Kidney epithelial cell (primary cell): ENCODE data around the gene HMG20B. TPM values are rescaled to one million over a fixed set of nuclear protein-coding genes. Genes with fewer than 3 reads are reported as not detected.

Experiments
- DNase-seq: peaks from one replicate; pipeline ENCODE4 v3.0.0-alpha.2; 2010; ENCODE audit warnings: low read depth
- H3K27me3 ChIP-seq: 2 replicates; pipeline ENCODE4 v1.6.0; 2011; ENCODE audit warnings: low read length; ENCODE audit not compliant: control insufficient read depth, insufficient read depth
- H3K36me3 ChIP-seq: 2 replicates; pipeline ENCODE4 v1.5.1; 2011; ENCODE audit warnings: low read length; ENCODE audit not compliant: control insufficient read depth, insufficient read depth
- H3K4me3 ChIP-seq: 2 replicates; pipeline ENCODE4 v1.5.1; 2011; ENCODE audit warnings: low read depth, mild to moderate bottlenecking, control low read depth, low read length
- CTCF ChIP-seq: IDR thresholded peaks from 2 replicates; pipeline ENCODE4 v1.5.1; 2011; ENCODE audit warnings: mild to moderate bottlenecking, moderate library complexity, low read length, control low read depth, inconsistent platforms; ENCODE audit not compliant: insufficient read depth, poor library complexity, severe bottlenecking
- total RNA-seq: library from RNA; depleted of rRNA; stranded (reverse); fragments of >200 nt; gene quantifications from 2 replicates; pipeline ENCODE4 v1.2.3, GENCODE V29; 2015

The HMG20B gene
- total RNA-seq, 1 donor from 2014 or later, result 84.5 TPM

GRCh38 chr19:3611841-3612240, 39.1 kb downstream of the HMG20B start:
- no peaks in the 10 kb centered on the region for H3K27me3 ChIP-seq
- no peaks in the 10 kb centered on the region for H3K36me3 ChIP-seq
- no peak overlapping the region for H3K4me3 ChIP-seq
- TF ChIP-seq CTCF, result no peak
- DNase-seq, result no peak

- H3K4me3 ChIP-seq, result no peak overlapping the region
- no peak for DNase-seq
- no peaks in the 10 kb centered on the region for H3K36me3 ChIP-seq
- TF ChIP-seq CTCF, result no peak
- no peaks in the 10 kb centered on the region for H3K27me3 ChIP-seq
These were observed 39.6 kb downstream of the HMG20B start for GRCh38 chr19:3612330-3612729.

DNA sequence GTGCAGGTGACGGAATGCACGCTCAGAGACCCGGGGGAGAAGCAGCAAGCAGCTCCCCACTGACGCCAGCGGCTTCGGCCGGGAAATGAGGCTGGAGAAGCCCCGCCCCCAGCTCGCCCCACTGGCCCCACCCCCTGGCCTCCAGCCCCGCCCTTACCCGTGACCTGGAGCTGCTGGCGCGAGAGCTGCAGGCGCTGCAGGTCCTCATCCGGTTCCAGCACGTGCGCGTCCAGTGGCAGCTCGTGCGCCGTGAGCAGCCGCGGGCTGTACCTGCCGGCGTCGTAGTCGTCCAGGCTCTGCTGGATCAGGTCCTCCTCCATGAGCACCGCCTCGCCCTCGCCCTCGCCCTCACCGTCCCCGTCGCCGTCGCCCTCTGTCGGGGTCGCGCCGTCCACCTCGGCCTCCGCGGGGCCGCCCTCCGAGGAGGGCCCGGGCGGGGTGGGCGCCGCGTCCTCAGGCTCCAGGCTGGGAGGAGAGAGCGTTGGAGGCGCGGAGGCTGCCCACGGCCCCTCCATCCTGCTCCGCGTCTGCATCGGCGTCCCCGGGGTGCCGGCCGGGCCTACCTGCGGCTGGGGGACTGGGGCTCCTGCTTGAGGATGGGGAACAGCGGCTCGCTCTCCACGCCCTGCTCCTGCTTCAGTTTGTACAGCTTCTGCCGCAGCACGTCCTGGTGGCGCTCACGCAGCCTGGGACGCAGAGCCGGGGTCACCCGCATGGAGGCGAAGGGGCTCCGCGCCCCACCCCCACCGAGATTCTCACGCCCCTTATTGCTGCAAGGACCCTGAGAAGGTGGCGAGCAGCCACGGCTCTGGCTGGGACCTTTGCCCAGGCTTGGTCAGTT, 40.4 kb downstream of the HMG20B start:
- TF ChIP-seq CTCF, result no peak
- Histone ChIP-seq H3K27me3 (no peaks in the 10 kb centered on the region), H3K36me3 (no peaks in the 10 kb centered on the region), H3K4me3 (no peak overlapping the region)
- no peak for DNase-seq

GRCh38 chr19:3613818-3614661, 41.3 kb downstream of the HMG20B start:
- DNase-seq, result no peak
- TF ChIP-seq CTCF, result no peak
- no peaks in the 10 kb centered on the region for H3K36me3 ChIP-seq
- no peaks in the 10 kb centered on the region for H3K27me3 ChIP-seq
- H3K4me3 ChIP-seq, result no peak overlapping the region

DNA sequence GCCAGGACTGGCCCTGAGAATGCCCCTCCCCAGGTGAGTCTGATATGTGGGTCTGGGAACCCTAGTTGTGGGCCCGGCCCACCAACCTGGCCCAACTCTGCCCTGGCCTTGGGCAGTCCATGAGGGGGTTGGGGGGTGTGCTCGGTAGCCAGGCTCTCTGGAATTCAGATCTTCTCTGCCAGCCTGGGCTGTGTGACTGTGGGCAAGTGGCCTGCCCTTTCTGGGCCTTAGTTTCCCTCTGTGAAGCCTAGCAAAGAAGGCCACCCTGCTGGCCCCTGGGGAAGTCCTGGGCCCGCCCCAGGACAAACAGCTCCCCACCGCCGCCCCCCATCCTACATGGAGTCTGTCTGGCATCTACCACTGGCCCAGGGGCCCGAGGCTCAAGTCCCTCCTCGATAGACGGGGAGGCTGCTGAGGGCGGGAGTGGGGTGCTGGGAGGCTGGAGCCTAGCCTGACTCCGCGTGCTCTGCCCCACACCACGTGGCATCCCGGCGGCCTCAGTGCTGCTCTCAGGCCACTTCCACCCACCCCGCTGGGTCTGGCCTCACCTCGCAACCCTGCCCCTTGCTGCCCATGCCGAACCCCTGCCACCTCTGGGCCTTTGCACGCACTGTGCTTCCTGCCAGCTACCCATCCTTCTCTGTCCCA, 42.2 kb downstream of the HMG20B start:
- Histone ChIP-seq H3K27me3 (no peaks in the 10 kb centered on the region), H3K4me3 (no peak overlapping the region), H3K36me3 (no peaks in the 10 kb centered on the region)
- no peak for DNase-seq
- no peak for TF ChIP-seq CTCF
